Stimulated activated naive CD4-positive, alpha-beta T cell treated with Interleukin-2 at 50 U/mL for 16 hours (primary cell): ENCODE results near the gene ATF6.

Source experiments
- DNase-seq: peaks from one replicate; lab custom pipeline; 2025; lab: John Stamatoyannopoulos, UW

Gene ATF6

GRCh38 chr1:162003061-162003829 is 237.1 kb downstream of the ATF6 start:
- no peak for DNase-seq

- DNase-seq: no peak
These were observed 237.7 kb downstream of the ATF6 start for GRCh38 chr1:162003830-162004215.

GRCh38 chr1:162004441-162004950 is 238.4 kb downstream of the ATF6 start:
- no peak for DNase-seq

- no peak for DNase-seq
These were observed 240.0 kb downstream of the ATF6 start for GRCh38 chr1:162006081-162006480.

GRCh38 chr1:162007466-162007865 is 241.3 kb downstream of the ATF6 start:
- DNase-seq: no peak

- no peak for DNase-seq
These were observed 242.7 kb downstream of the ATF6 start for GRCh38 chr1:162008799-162009198.

- DNase-seq: no peak
These were observed 243.5 kb downstream of the ATF6 start for GRCh38 chr1:162009501-162010174.

GRCh38 chr1:162010175-162010506 is 244.0 kb downstream of the ATF6 start:
- DNase-seq: no peak

GRCh38 chr1:162011337-162012012 is 245.4 kb downstream of the ATF6 start:
- DNase-seq: no peak

- DNase-seq: no peak
These were observed 247.2 kb downstream of the ATF6 start for GRCh38 chr1:162013289-162013688.
